ENCODE measurements around the gene OSBPL9. TPM values are rescaled to one million over a fixed set of nuclear protein-coding genes. Genes with fewer than 3 reads are reported as not detected.

Gene OSBPL9
- total RNA-seq, 1 donor from 2014 or later, result 50.3 TPM

Other genes starting within 250 kb of the OSBPL9 start
- 58.1 and 60.4 TPM in 2 replicates for gene EPS15, start 97.8 kb upstream of the OSBPL9 start, total RNA-seq